Islet of Langerhans (tissue), 1 donor: ENCODE measurements around the gene USH2A.
A peak's percentile ranks its signal among the peaks of the same experiment; 100 is the strongest.
"Not testable (repeated sequence)": the region's sequence is repeated elsewhere in the genome, so short reads cannot be mapped to it uniquely, and the experiment has no call there.

Source experiments
- FAIRE-seq: peaks from one replicate; lab custom pipeline; 2011; peaks lifted over from hg19 to GRCh38; lab: Jason Lieb, UNC

The USH2A gene

DNA sequence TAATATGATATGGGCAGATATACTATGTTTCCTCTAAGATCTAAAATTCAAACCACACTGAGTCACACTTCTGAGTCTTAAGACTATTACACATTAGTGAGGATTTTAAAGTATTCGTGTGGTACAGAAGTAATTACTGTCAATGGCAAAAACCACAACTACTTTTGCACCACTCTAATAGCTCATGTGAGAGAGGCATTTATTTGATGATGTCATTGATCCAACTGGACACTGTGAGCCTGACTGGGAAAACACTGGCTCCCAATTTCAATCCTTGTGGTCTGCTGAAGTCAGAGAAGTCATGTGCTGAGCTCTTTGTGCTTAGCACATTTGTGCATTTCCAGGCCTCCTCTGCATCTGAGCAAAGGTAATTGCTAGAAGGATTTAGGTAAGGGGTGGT is 377.8 kb downstream of the USH2A start:
- FAIRE-seq, result no peak

- no peak for FAIRE-seq
Observed at GRCh38 chr1:216044538-216044937, 378.7 kb downstream of the USH2A start.

DNA sequence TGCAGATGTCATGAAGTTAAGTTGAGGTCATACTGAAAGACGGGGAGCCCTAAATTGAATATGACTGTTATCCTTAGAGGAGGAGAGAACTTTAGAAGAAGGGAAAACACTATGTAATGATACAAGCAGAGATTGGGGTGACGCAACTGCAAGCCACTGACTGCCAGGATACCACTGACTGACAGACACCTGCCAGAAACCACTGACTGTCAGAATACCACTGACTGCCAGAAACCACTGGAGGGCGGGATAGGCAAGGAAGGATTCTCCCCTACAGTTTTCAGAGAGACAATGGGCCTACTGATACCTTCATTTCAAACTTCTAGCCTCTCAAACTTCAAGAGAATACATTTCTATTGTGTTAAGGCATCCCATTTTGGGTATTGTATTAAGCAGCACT is 388.7 kb downstream of the USH2A start:
- FAIRE-seq, result no peak

GRCh38 chr1:216032961-216033614 is 390.2 kb downstream of the USH2A start:
- FAIRE-seq, result no peak

DNA sequence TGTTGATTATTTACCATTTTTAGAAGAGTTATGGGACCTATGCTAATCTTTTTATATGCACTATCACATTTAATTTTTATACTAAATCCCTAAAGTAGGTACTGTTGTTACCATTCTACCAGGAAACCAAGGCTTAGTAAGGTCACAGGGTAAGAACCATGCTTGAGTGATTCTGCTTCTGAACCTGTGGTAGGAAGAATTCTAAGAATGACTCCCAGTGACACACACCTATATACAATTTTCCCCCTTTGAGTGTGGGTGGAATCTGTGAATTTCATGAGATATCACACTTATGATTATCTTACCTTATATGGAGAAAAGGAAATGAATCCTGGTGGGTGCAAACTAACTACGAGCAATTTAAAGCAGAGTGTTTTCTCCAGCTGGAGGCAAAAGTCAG is 391.0 kb downstream of the USH2A start:
- no peak for FAIRE-seq

DNA sequence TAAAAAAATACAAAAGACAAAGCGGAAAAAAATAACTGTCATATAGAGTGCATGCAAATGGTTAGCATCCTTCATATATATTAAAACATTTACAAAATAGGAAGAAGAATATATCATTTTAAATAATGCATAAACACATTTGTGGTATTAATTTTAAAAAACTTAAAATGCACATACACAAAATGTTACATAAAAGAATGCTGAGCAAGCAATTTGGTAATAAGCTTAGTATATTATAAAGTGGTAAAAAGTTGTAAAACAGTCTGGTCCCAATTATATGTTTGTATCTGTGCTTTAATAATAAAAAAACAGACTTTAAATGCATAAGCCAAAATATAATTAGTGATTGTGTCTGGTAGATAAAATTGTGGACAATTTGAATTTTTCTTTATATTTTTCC is 394.6 kb downstream of the USH2A start:
- FAIRE-seq, result peak; percentile 89

- FAIRE-seq, result no peak
Observed at GRCh38 chr1:216024546-216024945, 398.7 kb downstream of the USH2A start.

- no peak for FAIRE-seq
Observed at GRCh38 chr1:216020743-216021345, 402.4 kb downstream of the USH2A start.

- FAIRE-seq, result no peak
Observed at GRCh38 chr1:216015116-216015515, 408.1 kb downstream of the USH2A start.

GRCh38 chr1:216014086-216014485 is 409.2 kb downstream of the USH2A start:
- no peak for FAIRE-seq

- not testable (repeated sequence) for FAIRE-seq
Observed at GRCh38 chr1:216009456-216009855, 413.8 kb downstream of the USH2A start.

- no peak for FAIRE-seq
Observed at GRCh38 chr1:216005916-216006315, 417.3 kb downstream of the USH2A start.

GRCh38 chr1:215992620-215993019 is 430.6 kb downstream of the USH2A start:
- peak; percentile 86 for FAIRE-seq

GRCh38 chr1:215987092-215987875 is 436.0 kb downstream of the USH2A start:
- FAIRE-seq, result no peak

DNA sequence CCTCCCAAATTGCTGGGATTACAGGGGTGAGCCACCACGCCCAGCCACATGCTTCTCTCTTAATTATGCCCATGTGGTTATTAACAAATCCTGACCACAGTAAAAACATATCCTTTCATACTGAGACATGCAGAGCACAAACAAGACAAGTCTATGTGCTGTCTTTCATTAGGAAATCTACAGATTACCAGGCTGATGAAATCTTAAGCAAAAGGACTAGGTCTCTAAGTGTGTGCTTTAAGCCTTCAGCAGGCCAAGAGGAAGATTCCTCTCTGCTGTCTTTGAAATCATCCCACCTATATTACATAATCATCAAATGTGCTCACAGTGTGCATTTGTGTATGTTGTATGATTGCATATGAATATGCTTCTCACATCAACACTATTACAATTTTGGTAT is 436.8 kb downstream of the USH2A start:
- no peak for FAIRE-seq

DNA sequence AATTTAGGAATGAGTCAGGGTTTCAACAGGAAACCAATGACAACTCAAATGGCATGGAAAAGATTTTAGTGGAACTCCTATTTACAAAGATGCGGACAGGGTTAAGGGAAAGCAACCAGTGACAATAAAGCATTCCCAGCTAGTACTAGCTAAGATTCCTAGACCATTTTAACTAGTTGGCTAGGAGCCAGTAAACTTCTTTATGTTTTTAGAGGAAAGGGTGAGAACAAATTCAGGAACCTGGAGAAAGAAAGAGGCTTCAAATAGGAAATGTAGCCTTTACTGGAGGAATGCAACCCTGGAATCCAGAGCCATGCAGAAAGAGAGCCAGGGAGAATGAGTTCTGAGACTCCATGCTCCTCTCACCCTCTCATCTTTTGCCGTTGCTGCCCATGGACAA is 439.6 kb downstream of the USH2A start:
- no peak for FAIRE-seq

DNA sequence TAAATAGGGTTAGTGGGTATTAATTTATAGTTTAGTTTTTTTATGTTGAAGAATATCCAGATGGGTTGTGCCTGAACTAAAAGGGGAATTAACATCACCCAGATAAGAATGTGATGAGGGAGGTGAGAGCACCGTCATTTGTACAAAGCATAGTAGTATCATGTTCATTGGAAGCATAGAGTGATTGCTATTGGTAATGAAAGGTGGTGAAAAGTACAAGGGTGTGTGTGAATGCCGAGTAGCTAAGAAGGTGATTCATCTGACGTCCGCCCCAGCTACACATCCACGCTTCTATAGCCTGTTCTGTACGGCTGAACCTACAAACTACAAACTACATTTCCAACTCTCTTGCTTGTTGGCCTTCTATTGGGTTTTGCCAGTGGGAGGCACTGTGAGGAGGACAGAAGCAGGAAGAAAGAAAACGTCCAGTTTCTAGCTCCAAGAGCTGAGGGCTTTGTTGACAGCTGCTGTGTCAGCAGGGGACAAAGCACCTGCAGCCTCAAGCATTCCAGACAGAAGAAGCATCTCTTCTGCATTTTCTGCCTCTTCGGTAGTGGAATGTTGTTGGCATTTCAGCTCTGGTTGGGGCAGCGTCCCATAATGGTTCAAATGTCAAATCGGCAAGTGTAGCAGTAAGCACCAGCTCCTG is 451.3 kb downstream of the USH2A start:
- FAIRE-seq, result no peak

DNA sequence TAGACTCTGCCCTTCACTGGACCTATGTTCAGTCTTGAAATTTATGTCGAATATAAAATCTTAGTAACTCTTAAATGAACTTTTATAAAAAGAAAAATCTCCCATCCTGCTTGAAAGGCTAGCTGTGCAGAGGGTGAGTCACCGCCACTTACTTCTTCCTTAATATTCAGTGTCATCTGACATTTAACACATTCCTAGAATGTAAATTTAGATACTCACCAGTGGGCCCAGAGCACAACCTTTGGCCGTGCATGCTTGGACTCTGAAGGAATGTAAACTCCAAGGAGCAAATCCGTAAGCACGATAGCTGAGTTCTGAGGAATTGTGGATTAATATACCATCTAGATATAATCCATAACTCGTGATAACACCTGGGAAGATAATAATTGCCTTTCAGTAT is 452.8 kb downstream of the USH2A start:
- no peak for FAIRE-seq

- no peak for FAIRE-seq
Observed at GRCh38 chr1:215963621-215964020, 459.6 kb downstream of the USH2A start.

DNA sequence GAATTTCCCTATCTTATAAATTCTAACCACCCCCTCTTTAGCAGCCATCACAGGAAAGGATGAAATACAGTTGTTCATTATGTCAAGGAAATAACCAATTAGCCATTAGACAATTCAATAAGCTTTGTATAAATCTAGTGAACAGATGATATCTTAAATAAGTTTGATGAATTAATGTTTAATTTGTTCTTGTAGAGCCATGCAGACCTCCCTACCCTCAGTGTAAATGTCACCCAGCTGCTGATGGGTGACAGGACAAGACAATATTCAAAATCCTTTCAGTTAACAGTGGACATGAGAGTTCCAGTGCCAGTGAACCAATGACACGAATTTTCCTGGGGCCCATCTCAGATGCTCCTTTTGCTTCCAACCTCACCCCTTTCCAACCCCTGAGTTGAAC is 460.2 kb downstream of the USH2A start:
- no peak for FAIRE-seq

GRCh38 chr1:215958841-215959240 is 464.4 kb downstream of the USH2A start:
- FAIRE-seq, result no peak

DNA sequence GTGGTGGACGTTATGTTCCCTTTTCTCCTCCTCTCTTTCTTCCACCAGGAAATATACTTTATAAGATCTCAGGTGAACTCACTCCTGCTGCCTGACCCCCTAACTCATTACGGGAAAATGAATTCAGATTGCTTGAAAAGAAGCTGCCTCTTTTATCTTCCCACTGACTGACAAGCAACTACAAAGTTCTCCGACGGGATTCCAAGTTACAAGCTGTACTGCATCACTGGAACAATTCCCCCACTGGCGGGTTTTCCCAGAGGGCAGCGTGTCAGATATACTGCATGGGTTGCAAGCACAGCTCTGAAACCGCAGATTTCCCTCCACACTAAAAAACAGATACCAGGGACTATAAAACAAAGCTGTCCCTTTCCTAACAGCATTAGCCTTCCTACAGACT is 465.6 kb downstream of the USH2A start:
- FAIRE-seq, result no peak

GRCh38 chr1:215932558-215932957 is 490.7 kb downstream of the USH2A start:
- FAIRE-seq, result peak; percentile 87
